ENCODE results near the gene HLA-DMB. TPM values are rescaled to one million over a fixed set of nuclear protein-coding genes. Genes with fewer than 3 reads are reported as not detected.

Gene HLA-DMB
- total and polyA plus RNA-seq, 2 donors (not counting 3 experiments of a cell fraction or from before 2014, with no cell fraction given): 0.75 TPM; not detected in 1

DNA sequence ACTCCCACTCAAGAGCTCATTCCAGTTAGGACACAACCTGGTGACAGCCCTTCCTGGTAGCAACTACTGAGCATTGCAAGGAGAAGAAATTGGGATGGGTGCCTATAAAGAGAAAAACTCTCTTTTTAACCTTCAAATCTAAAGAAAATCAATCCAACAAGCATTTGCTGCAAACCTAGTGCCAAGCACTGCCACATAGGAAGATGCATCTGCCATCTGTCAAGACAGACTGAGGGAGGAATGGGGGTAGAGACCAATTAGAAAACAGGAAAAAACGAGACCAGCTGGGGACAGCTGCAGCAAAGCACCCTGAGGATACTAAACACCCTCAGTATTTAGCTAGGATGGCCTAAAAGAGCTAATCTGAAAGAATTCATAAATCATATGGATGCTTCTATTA, 27.9 kb downstream of the HLA-DMB start:
- H3K9me1 ChIP-seq (replicated peaks; ENCODE audit: control insufficient read depth, extremely low read depth, insufficient read depth, low read length): no peaks in the 10 kb centered on the region
- H3K4me3 ChIP-seq (replicated peaks in 1 of 3; ENCODE audit: insufficient read depth in 1 of 3, low read depth in 1 of 3, low read length in 3 of 3): no peak overlapping the region
- H3K36me3 ChIP-seq (ENCODE audit: control insufficient read depth in 2 of 2, extremely low read depth in 1 of 2, insufficient read depth in 2 of 2, low read length in 2 of 2): no peaks in the 10 kb centered on the region
- no peak overlapping the region for H2AFZ ChIP-seq (ENCODE audit: low read depth, low read length)
- dilution Hi-C loops (cut with MboI; ENCODE audit: extremely low pct_ligation_motif_present, low sequenced_read_pairs) (no loop called here), intact Hi-C loops (cut with micrococcal nuclease) (no loop called here)
- no peaks in the 10 kb centered on the region for H4K20me1 ChIP-seq (replicated peaks; ENCODE audit: control insufficient read depth, extremely low read depth, insufficient read depth, low read length)
- no peaks in the 10 kb centered on the region for H3K79me2 ChIP-seq (ENCODE audit: control insufficient read depth, insufficient read depth, low read length)
- no peak overlapping the region for H3K9ac ChIP-seq (replicated peaks; ENCODE audit: extremely low read depth, insufficient read depth, low read length)
- TF ChIP-seq GATA2 (IDR thresholded peaks at IDR 0.05; ENCODE audit: insufficient read depth, insufficient read length, low read depth, low read length) (no peak), EZH2 (IDR thresholded peaks at IDR 0.05; ENCODE audit: borderline replicate concordance, low read depth, low read length, severe bottlenecking) (no peak), JUN (IDR thresholded peaks at IDR 0.05; ENCODE audit: borderline replicate concordance, insufficient read depth, insufficient read length, low read depth) (no peak)
- TF ChIP-seq, protein P1, sequence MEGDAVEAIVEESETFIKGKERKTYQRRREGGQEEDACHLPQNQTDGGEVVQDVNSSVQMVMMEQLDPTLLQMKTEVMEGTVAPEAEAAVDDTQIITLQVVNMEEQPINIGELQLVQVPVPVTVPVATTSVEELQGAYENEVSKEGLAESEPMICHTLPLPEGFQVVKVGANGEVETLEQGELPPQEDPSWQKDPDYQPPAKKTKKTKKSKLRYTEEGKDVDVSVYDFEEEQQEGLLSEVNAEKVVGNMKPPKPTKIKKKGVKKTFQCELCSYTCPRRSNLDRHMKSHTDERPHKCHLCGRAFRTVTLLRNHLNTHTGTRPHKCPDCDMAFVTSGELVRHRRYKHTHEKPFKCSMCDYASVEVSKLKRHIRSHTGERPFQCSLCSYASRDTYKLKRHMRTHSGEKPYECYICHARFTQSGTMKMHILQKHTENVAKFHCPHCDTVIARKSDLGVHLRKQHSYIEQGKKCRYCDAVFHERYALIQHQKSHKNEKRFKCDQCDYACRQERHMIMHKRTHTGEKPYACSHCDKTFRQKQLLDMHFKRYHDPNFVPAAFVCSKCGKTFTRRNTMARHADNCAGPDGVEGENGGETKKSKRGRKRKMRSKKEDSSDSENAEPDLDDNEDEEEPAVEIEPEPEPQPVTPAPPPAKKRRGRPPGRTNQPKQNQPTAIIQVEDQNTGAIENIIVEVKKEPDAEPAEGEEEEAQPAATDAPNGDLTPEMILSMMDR (IDR thresholded peaks at IDR 0.05; ENCODE audit: extremely low read depth in 1 of 2, insufficient read depth in 1 of 2, low read depth in 1 of 2, low read length in 2 of 2): no peak
- TF ChIP-seq, protein P2, sequence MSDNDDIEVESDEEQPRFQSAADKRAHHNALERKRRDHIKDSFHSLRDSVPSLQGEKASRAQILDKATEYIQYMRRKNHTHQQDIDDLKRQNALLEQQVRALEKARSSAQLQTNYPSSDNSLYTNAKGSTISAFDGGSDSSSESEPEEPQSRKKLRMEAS (IDR thresholded peaks at IDR 0.05; ENCODE audit: insufficient read depth, insufficient read length): no peak
- no TSS peak for BruUV-seq (replicated peaks)
- FAIRE-seq: no peak
- no peak overlapping the region for H3K4me2 ChIP-seq (ENCODE audit: insufficient read depth, low read length)
- H3K27ac ChIP-seq (ENCODE audit: insufficient read depth, low read depth, low read length): no peak overlapping the region
- no peaks in the 10 kb centered on the region for H3K9me3 ChIP-seq (replicated peaks; ENCODE audit: control insufficient read depth, insufficient read depth, low read length)
- peaks cover 8 to 11% of the 10 kb centered on the region in 2 experiments for H3K27me3 ChIP-seq (ENCODE audit: control insufficient read depth in 2 of 2, insufficient read depth in 2 of 2, low read length in 2 of 2)
- CTCF ChIA-PET: interaction anchor here (0.7 to 3.2 kb wide), 7 partner anchors 16 to 76 kb away, joined by 3 to 22 read pairs (median 5); partner anchors contain the start of gene HLA-DMA
- no peak for DNase-seq (ENCODE audit: low read depth, low spot score)
- H3K4me1 ChIP-seq (ENCODE audit: control insufficient read depth, extremely low read depth, insufficient read depth, low read length): no peaks in the 10 kb centered on the region
- POLR2A ChIA-PET: no interaction called here
